ENCODE measurements around the gene PCBP3.

Gene PCBP3

GRCh38 chr21:45818276-45818903, 174.9 kb downstream of the PCBP3 start:
- no peak for DNase-seq

GRCh38 chr21:45818904-45819285, 175.4 kb downstream of the PCBP3 start:
- DNase-seq: peak; percentile 66

- DNase-seq: no peak
These were observed 176.1 kb downstream of the PCBP3 start for GRCh38 chr21:45819478-45820170.

- DNase-seq: peak; percentile 87
These were observed 176.9 kb downstream of the PCBP3 start for GRCh38 chr21:45820171-45821091.

- no peak for DNase-seq
These were observed 177.9 kb downstream of the PCBP3 start for GRCh38 chr21:45821315-45821962.

GRCh38 chr21:45821998-45822397, 178.5 kb downstream of the PCBP3 start:
- no peak for DNase-seq

GRCh38 chr21:45822429-45823099, 179.0 kb downstream of the PCBP3 start:
- no peak for DNase-seq

GRCh38 chr21:45823100-45823681, 179.7 kb downstream of the PCBP3 start:
- no peak for DNase-seq

GRCh38 chr21:45824546-45825215, 181.2 kb downstream of the PCBP3 start:
- no peak for DNase-seq

- DNase-seq: no peak
These were observed 181.7 kb downstream of the PCBP3 start for GRCh38 chr21:45825219-45825618.

- DNase-seq: no peak
These were observed 183.3 kb downstream of the PCBP3 start for GRCh38 chr21:45826676-45827301.

GRCh38 chr21:45827302-45827692, 183.8 kb downstream of the PCBP3 start:
- no peak for DNase-seq

GRCh38 chr21:45827881-45828579, 184.5 kb downstream of the PCBP3 start:
- no peak for DNase-seq

GRCh38 chr21:45828580-45829570, 185.3 kb downstream of the PCBP3 start:
- DNase-seq: no peak

- no peak for DNase-seq
These were observed 186.1 kb downstream of the PCBP3 start for GRCh38 chr21:45829668-45830067.

GRCh38 chr21:45830221-45830640, 186.7 kb downstream of the PCBP3 start:
- no peak for DNase-seq

GRCh38 chr21:45830720-45831366, 187.3 kb downstream of the PCBP3 start:
- DNase-seq: no peak

- DNase-seq: no peak
These were observed 188.6 kb downstream of the PCBP3 start for GRCh38 chr21:45831991-45832740.

Measured in CD4-positive, alpha-beta T cell treated with Interleukin-17A for 4 hours (primary cell).